Activated CD8-positive, alpha-beta T cell treated with anti-CD3 and anti-CD28 coated beads for 36 hours (primary cell): ENCODE results near the gene CACNG1. TPM values are rescaled to one million over a fixed set of nuclear protein-coding genes. Genes with fewer than 3 reads are reported as not detected.

Source experiments
- ATAC-seq: fragments of 200-7000 bp; cut with Tn5 transposase; one replicate; pipeline ENCODE4 v1.10.0; 2021; ENCODE audit warnings: mild to moderate bottlenecking, moderate library complexity
- CTCF ChIA-PET: fragments of 350-600 bp; sonication (Branson Sonifier 250); formaldehyde crosslinking; loops from one replicate; lab custom pipeline; 2021; ENCODE audit warnings: antibody characterized with exemption; lab: Charles Lee
- POLR2A ChIA-PET: fragments of 350-600 bp; sonication (Branson Sonifier 250); formaldehyde crosslinking; loops from one replicate; lab custom pipeline; 2021; ENCODE audit warnings: antibody characterized with exemption; lab: Charles Lee
- DNase-seq: peaks from one replicate; pipeline ENCODE4 v3.0.0-alpha.2; 2020
- H3K27ac Mint-ChIP-seq: one replicate; pipeline ENCODE4 v1.8.0; 2021; ENCODE audit warnings: mild to moderate bottlenecking, mixed read lengths
- H3K27me3 Mint-ChIP-seq: one replicate; pipeline ENCODE4 v1.8.0; 2021; ENCODE audit warnings: mixed read lengths
- H3K36me3 Mint-ChIP-seq: one replicate; pipeline ENCODE4 v1.8.0; 2021; ENCODE audit warnings: low read depth, mixed read lengths
- H3K4me1 Mint-ChIP-seq: one replicate; pipeline ENCODE4 v1.8.0; 2021; ENCODE audit warnings: low read depth, mixed read lengths
- H3K4me3 Mint-ChIP-seq: one replicate; pipeline ENCODE4 v1.8.0; 2021; ENCODE audit warnings: mild to moderate bottlenecking, moderate library complexity, mixed read lengths
- H3K9me3 Mint-ChIP-seq: one replicate; pipeline ENCODE4 v1.8.0; 2021; ENCODE audit warnings: mixed read lengths
- intact Hi-C: fragments of 100-400 bp; cut with micrococcal nuclease; formaldehyde crosslinking; loops from one replicate; pipeline ENCODE4 v1.10.0; 2022
- total RNA-seq, 2 experiments: library from RNA; stranded (reverse); gene quantifications; one replicate each; pipeline ENCODE4 v1.2.3, GENCODE V29; 2021
- TF ChIP-seq, protein P1 (sequence below): fragments of 200-600 bp; IDR thresholded peaks from one replicate; pipeline ENCODE4 v1.8.0; 2022; ENCODE audit warnings: antibody characterized with exemption, mild to moderate bottlenecking

Gene CACNG1
- total RNA-seq, 2 experiments from 2014 or later, result not detected

DNA sequence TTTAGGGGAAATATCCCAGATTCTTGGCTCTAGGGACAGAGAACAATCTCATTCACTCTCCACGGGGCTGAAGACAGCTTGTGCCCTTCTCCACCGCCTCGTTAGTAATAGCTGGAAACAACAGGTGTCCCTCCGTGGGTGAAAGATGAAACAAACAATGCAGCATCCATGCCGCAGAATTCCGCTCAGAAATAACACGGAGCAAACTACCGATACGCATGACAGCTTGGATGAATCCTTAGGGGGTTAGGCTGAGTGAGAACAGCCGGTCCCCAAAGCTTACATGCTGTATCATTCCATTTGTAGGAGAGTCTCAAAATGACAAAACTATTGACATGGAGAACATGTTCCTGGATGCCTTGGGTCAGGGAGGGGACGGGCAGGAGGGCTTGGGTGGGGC lies 29.4 kb upstream of the CACNG1 start:
- H3K9me3 Mint-ChIP-seq, result no peaks in the 10 kb centered on the region
- intact Hi-C loops, result no loop called here
- POLR2A ChIA-PET, result interaction anchor here (0.6 kb wide), 1 partner anchor 175 kb away, joined by 3 read pairs; no protein-coding TSS in a partner anchor

GRCh38 chr17:67016039-67016762 lies 28.2 kb upstream of the CACNG1 start:
- no peak for ATAC-seq
- no peaks in the 10 kb centered on the region for H3K9me3 Mint-ChIP-seq

More for the DNA sequence above, 29.4 kb upstream of the CACNG1 start:
- Mint-ChIP-seq H3K4me3 (no peak overlapping the region), H3K36me3 (no peaks in the 10 kb centered on the region), H3K27ac (no peak overlapping the region), H3K4me1 (no peaks in the 10 kb centered on the region), H3K27me3 (peaks cover 5% of the 10 kb centered on the region)
- TF ChIP-seq, protein P1, sequence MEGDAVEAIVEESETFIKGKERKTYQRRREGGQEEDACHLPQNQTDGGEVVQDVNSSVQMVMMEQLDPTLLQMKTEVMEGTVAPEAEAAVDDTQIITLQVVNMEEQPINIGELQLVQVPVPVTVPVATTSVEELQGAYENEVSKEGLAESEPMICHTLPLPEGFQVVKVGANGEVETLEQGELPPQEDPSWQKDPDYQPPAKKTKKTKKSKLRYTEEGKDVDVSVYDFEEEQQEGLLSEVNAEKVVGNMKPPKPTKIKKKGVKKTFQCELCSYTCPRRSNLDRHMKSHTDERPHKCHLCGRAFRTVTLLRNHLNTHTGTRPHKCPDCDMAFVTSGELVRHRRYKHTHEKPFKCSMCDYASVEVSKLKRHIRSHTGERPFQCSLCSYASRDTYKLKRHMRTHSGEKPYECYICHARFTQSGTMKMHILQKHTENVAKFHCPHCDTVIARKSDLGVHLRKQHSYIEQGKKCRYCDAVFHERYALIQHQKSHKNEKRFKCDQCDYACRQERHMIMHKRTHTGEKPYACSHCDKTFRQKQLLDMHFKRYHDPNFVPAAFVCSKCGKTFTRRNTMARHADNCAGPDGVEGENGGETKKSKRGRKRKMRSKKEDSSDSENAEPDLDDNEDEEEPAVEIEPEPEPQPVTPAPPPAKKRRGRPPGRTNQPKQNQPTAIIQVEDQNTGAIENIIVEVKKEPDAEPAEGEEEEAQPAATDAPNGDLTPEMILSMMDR, result no peak
- DNase-seq, result no peak
- CTCF ChIA-PET, result no interaction called here
- no peak for ATAC-seq

DNA sequence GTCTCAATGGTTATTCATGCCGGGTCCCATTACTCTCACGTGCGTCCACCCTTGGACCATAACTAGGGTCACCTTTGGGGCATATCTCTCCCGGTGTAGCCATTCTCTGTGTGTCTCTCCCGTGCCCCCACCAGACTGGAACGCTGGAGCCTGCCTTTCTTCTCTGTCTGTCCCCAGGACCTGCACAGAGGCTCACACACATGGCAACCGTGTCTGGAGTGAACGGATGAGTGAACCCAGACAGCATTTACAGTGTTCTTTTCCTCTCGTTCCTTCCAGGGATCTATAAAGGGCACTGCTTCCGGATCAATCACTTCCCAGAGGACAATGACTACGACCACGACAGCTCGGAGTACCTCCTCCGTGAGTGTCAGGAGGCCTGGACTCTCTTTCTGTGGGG lies 26.4 kb upstream of the CACNG1 start:
- DNase-seq (no peak), ATAC-seq (no peak)
- Mint-ChIP-seq H3K36me3 (no peaks in the 10 kb centered on the region), H3K4me1 (no peaks in the 10 kb centered on the region), H3K27me3 (peaks cover 4% of the 10 kb centered on the region), H3K27ac (no peak overlapping the region), H3K4me3 (no peak overlapping the region), H3K9me3 (no peaks in the 10 kb centered on the region)
- TF ChIP-seq, protein P1, result no peak
- POLR2A ChIA-PET, result no interaction called here
- intact Hi-C loops, result no loop called here
- CTCF ChIA-PET, result no interaction called here

More at GRCh38 chr17:67016039-67016762, 28.2 kb upstream of the CACNG1 start:
- H3K27ac Mint-ChIP-seq, result no peak overlapping the region
- TF ChIP-seq, protein P1, result no peak
- no peaks in the 10 kb centered on the region for H3K36me3 Mint-ChIP-seq
- ChIA-PET POLR2A (no interaction called here), CTCF (no interaction called here)
- no peak overlapping the region for H3K4me3 Mint-ChIP-seq
- intact Hi-C loops, result no loop called here
- no peak for DNase-seq
- no peaks in the 10 kb centered on the region for H3K4me1 Mint-ChIP-seq
- peaks cover 5% of the 10 kb centered on the region for H3K27me3 Mint-ChIP-seq

DNA sequence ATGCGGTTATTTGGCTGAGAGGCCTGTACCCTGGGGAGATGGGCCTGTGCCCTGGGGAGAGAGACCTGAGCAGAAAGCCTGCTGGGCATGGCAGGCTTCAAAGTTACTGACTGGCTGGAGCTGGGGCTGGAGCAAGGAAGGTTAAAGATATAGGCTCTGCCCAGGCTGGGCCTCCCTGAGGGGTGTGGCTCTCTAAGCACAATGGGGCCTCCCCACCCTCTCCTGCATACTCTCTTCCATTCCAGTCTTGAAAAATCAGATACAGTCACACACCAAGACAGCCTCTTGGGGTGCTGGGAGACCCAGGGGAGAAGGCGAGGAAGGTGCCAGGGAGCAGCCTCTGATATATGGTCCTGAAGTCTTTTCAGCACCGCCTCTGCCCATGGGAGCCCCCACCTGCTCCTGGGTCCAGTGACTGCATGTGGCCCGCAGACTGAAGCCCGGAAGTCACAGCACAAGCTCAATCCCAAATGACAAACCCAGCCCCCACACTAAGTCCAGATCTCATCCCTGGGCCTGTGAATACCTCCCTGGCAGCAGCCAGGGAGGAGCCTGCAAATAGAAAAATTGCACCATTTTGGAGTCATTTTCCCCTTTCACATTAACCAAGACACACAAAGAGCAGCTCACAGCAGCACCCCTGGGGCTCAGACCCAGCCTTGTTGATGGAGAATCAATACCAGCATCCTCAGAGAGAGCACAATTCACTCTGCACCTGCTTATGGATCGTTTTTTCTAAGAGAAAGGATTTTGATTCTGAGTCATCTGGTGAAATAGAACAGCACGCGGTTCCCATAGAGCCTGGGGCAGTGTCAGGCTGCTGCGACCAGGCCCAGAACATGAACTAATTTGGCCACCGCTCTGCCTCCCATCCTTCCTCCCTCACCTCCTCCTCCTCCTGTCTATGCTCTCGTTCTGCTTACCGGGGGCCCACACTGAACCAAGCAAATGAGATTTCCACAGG lies 25.6 kb upstream of the CACNG1 start:
- Mint-ChIP-seq H3K27me3 (peaks cover 2% of the 10 kb centered on the region), H3K27ac (no peak overlapping the region), H3K4me1 (no peaks in the 10 kb centered on the region), H3K36me3 (no peaks in the 10 kb centered on the region), H3K9me3 (no peaks in the 10 kb centered on the region), H3K4me3 (no peak overlapping the region)
- intact Hi-C loops, result no loop called here
- DNase-seq (no peak), ATAC-seq (no peak)
- CTCF ChIA-PET, result no interaction called here
- TF ChIP-seq, protein P1, result no peak
- POLR2A ChIA-PET, result no interaction called here
